ENCODE data around the gene LCORL.
"Not testable (repeated sequence)": the region's sequence is repeated elsewhere in the genome, so short reads cannot be mapped to it uniquely, and the experiment has no call there.

LCORL gene

GRCh38 chr4:18007625-18008024, 13.9 kb downstream of the LCORL start:
- Histone ChIP-seq H3K27me3 (ENCODE audit: insufficient read depth, low read length) (no peaks in the 10 kb centered on the region), H3K36me3 (ENCODE audit: insufficient read depth, low read length) (peaks cover 3% of the 10 kb centered on the region), H3K9me3 (ENCODE audit: low read length) (peaks cover 7% of the 10 kb centered on the region), H2AFZ (ENCODE audit: low read depth, low read length) (no peak overlapping the region), H3K4me3 (ENCODE audit: low read length) (no peak overlapping the region), H3K4me1 (ENCODE audit: insufficient read depth, low read length) (no peaks in the 10 kb centered on the region)

GRCh38 chr4:18006432-18006831, 15.1 kb downstream of the LCORL start:
- H3K4me1 ChIP-seq (ENCODE audit: insufficient read depth, low read length); H3K9me3 ChIP-seq (ENCODE audit: low read length); H3K4me3 ChIP-seq (ENCODE audit: low read length); H3K36me3 ChIP-seq (ENCODE audit: insufficient read depth, low read length); H3K27me3 ChIP-seq (ENCODE audit: insufficient read depth, low read length); H2AFZ ChIP-seq (ENCODE audit: low read depth, low read length): not testable (repeated sequence)

GRCh38 chr4:17997129-17997528, 24.4 kb downstream of the LCORL start:
- Histone ChIP-seq H3K9me3 (ENCODE audit: low read length) (peaks cover 2% of the 10 kb centered on the region), H3K4me1 (ENCODE audit: insufficient read depth, low read length) (peaks cover 10% of the 10 kb centered on the region), H3K36me3 (ENCODE audit: insufficient read depth, low read length) (no peaks in the 10 kb centered on the region), H2AFZ (ENCODE audit: low read depth, low read length) (no peak overlapping the region), H3K27me3 (ENCODE audit: insufficient read depth, low read length) (no peaks in the 10 kb centered on the region), H3K4me3 (ENCODE audit: low read length) (no peak overlapping the region)

GRCh38 chr4:17995165-17995564, 26.4 kb downstream of the LCORL start:
- H3K4me1 ChIP-seq (ENCODE audit: insufficient read depth, low read length), result peaks cover 10% of the 10 kb centered on the region
- H3K27me3 ChIP-seq (ENCODE audit: insufficient read depth, low read length), result no peaks in the 10 kb centered on the region
- H3K9me3 ChIP-seq (ENCODE audit: low read length), result peaks cover 2% of the 10 kb centered on the region
- H3K36me3 ChIP-seq (ENCODE audit: insufficient read depth, low read length), result no peaks in the 10 kb centered on the region
- no peak overlapping the region for H3K4me3 ChIP-seq (ENCODE audit: low read length)
- H2AFZ ChIP-seq (ENCODE audit: low read depth, low read length), result no peak overlapping the region

DNA sequence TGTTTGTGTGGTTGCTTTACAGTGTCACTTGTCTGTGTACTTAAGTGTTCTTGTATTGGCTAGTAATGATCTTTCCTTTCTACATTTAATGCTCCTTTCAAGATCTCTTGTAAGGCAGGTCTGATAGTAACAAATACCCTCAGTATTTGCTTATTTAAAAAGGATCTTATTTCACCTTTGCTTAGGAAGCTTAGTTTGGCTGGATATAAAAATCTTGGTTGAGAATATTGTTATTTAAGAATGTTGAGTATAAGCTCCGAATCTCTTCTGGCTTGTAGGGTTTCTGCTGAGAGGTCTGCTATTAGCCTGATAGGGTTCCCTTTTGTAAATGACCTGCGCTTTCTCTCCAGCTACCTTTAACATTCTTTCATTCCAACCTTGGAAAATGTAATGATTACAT, 35.7 kb downstream of the LCORL start:
- H2AFZ ChIP-seq (ENCODE audit: low read depth, low read length), result no peak overlapping the region
- H3K9me3 ChIP-seq (ENCODE audit: low read length), result peaks cover 20% of the 10 kb centered on the region
- no peaks in the 10 kb centered on the region for H3K4me1 ChIP-seq (ENCODE audit: insufficient read depth, low read length)
- H3K27me3 ChIP-seq (ENCODE audit: insufficient read depth, low read length), result no peaks in the 10 kb centered on the region
- H3K36me3 ChIP-seq (ENCODE audit: insufficient read depth, low read length), result no peaks in the 10 kb centered on the region
- no peak overlapping the region for H3K4me3 ChIP-seq (ENCODE audit: low read length)

GRCh38 chr4:17981063-17981462, 40.5 kb downstream of the LCORL start:
- no peaks in the 10 kb centered on the region for H3K4me1 ChIP-seq (ENCODE audit: insufficient read depth, low read length)
- H3K4me3 ChIP-seq (ENCODE audit: low read length), result no peak overlapping the region
- no peaks in the 10 kb centered on the region for H3K27me3 ChIP-seq (ENCODE audit: insufficient read depth, low read length)
- peaks cover 16% of the 10 kb centered on the region for H3K9me3 ChIP-seq (ENCODE audit: low read length)
- H2AFZ ChIP-seq (ENCODE audit: low read depth, low read length), result no peak overlapping the region
- H3K36me3 ChIP-seq (ENCODE audit: insufficient read depth, low read length), result no peaks in the 10 kb centered on the region

DNA sequence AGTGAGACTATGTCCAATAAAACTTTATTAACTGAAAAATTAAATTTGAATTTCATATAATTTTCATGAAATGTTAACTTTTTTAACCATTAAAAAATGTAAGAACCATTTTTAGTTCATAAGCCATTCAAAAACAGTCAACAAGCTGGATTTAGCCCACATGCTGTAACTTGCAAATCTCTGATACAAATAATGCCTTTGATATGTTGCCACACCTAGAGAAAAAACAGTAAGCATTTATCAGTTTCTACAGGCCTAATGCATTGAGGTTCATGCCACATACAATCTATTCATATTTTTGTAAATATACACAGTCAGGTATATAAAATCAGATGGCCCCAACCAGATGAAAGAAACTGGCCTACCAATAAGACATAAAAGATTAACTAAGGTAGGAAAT, 52.8 kb downstream of the LCORL start:
- Histone ChIP-seq H3K27me3 (ENCODE audit: insufficient read depth, low read length) (no peaks in the 10 kb centered on the region), H3K4me3 (ENCODE audit: low read length) (no peak overlapping the region)

DNA sequence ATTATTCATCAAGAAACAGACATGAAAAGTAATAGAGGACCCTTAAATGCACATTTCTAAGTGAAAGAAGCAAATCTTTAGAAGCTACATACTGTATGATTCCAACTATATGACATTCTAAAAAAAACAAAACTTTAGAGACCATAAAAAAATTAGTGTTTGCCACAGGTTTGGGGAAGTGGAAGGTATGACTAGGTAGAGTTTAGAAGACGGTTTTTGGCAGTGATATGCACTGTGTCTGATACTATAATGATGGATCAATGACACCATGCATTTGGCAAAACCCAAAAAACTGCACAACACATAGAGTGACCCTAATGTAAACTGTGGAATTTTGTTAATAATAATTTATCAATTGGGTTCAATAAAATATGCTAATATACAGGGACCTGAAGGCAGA, 54.5 kb downstream of the LCORL start:
- Histone ChIP-seq H2AFZ (ENCODE audit: low read depth, low read length) (no peak overlapping the region), H3K9me3 (ENCODE audit: low read length) (no peaks in the 10 kb centered on the region), H3K36me3 (ENCODE audit: insufficient read depth, low read length) (peaks cover 2% of the 10 kb centered on the region), H3K27me3 (ENCODE audit: insufficient read depth, low read length) (no peaks in the 10 kb centered on the region), H3K4me3 (ENCODE audit: low read length) (no peak overlapping the region), H3K4me1 (ENCODE audit: insufficient read depth, low read length) (no peaks in the 10 kb centered on the region)

More for the DNA sequence above, 52.8 kb downstream of the LCORL start:
- no peak overlapping the region for H2AFZ ChIP-seq (ENCODE audit: low read depth, low read length)
- H3K9me3 ChIP-seq (ENCODE audit: low read length), result no peaks in the 10 kb centered on the region
- no peaks in the 10 kb centered on the region for H3K36me3 ChIP-seq (ENCODE audit: insufficient read depth, low read length)
- H3K4me1 ChIP-seq (ENCODE audit: insufficient read depth, low read length), result no peaks in the 10 kb centered on the region

DNA sequence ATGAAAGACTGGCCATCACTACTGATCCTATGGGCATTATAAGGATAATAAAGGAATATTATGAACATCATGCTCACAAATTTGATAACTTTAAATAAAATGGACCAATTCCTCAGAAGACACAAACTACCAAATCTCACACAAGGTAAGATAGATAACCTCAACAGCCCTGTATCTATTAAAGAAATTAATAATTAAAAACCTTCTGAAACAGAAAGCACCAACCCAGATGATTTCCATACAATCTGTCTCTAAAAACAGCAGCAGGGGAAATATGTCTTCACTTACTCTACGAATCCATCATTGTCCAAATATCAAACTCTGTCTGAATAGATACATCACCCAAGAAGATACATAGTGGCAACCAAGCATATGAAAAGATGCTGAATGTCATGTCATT, 55.2 kb downstream of the LCORL start:
- H3K4me3 ChIP-seq (ENCODE audit: low read length), result no peak overlapping the region
- peaks cover 8% of the 10 kb centered on the region for H3K36me3 ChIP-seq (ENCODE audit: insufficient read depth, low read length)
- H2AFZ ChIP-seq (ENCODE audit: low read depth, low read length), result no peak overlapping the region
- H3K27me3 ChIP-seq (ENCODE audit: insufficient read depth, low read length), result no peaks in the 10 kb centered on the region
- no peaks in the 10 kb centered on the region for H3K4me1 ChIP-seq (ENCODE audit: insufficient read depth, low read length)
- H3K9me3 ChIP-seq (ENCODE audit: low read length), result no peaks in the 10 kb centered on the region

GRCh38 chr4:17964576-17964975, 57.0 kb downstream of the LCORL start:
- H3K36me3 ChIP-seq (ENCODE audit: insufficient read depth, low read length), result peaks cover 20% of the 10 kb centered on the region
- no peaks in the 10 kb centered on the region for H3K27me3 ChIP-seq (ENCODE audit: insufficient read depth, low read length)
- H3K9me3 ChIP-seq (ENCODE audit: low read length), result no peaks in the 10 kb centered on the region
- no peaks in the 10 kb centered on the region for H3K4me1 ChIP-seq (ENCODE audit: insufficient read depth, low read length)
- no peak overlapping the region for H3K4me3 ChIP-seq (ENCODE audit: low read length)
- no peak overlapping the region for H2AFZ ChIP-seq (ENCODE audit: low read depth, low read length)

DNA sequence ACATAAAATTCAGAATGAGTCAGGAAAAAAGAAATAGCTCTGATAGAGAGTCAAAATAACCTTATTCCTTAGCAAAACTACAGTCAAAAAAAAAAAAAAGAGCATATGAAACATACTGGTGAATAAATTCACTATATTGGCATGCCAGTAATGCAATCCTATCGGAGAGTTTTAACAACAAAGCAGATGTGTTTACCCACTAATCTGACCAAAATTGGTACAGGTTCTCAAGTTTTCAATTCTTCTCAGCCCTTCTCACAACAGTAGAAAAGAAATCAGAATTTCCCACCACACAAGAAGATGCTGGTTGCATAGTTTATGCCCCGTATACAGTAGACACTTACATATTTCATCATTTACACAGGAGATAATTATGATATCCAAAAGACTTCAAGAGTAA, 59.4 kb downstream of the LCORL start:
- peaks cover 39% of the 10 kb centered on the region for H3K36me3 ChIP-seq (ENCODE audit: insufficient read depth, low read length)
- no peak overlapping the region for H3K4me3 ChIP-seq (ENCODE audit: low read length)
- H2AFZ ChIP-seq (ENCODE audit: low read depth, low read length), result no peak overlapping the region
- no peaks in the 10 kb centered on the region for H3K27me3 ChIP-seq (ENCODE audit: insufficient read depth, low read length)
- no peaks in the 10 kb centered on the region for H3K4me1 ChIP-seq (ENCODE audit: insufficient read depth, low read length)
- H3K9me3 ChIP-seq (ENCODE audit: low read length), result no peaks in the 10 kb centered on the region

DNA sequence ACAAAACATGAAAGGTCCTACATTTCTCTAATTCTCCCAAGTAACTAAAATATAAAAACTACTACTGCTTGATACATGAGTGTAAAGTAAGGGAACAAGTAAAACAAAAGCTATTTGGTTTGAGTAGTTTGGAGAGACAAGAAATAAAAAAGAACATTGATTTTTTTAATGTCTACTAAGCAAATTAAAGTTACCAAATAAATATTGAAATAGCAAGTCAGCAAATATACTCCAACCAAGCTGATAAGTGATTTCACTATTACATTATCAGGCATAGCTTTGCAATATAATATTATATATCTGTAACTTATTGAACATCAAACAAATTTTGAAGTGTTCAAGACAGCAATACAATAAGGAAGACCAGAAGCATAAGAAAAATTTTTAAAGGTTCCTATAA, 60.3 kb downstream of the LCORL start:
- Histone ChIP-seq H3K4me3 (ENCODE audit: low read length) (no peak overlapping the region), H3K27me3 (ENCODE audit: insufficient read depth, low read length) (no peaks in the 10 kb centered on the region), H3K9me3 (ENCODE audit: low read length) (no peaks in the 10 kb centered on the region), H3K4me1 (ENCODE audit: insufficient read depth, low read length) (no peaks in the 10 kb centered on the region), H2AFZ (ENCODE audit: low read depth, low read length) (no peak overlapping the region), H3K36me3 (ENCODE audit: insufficient read depth, low read length) (peaks cover 44% of the 10 kb centered on the region)

DNA sequence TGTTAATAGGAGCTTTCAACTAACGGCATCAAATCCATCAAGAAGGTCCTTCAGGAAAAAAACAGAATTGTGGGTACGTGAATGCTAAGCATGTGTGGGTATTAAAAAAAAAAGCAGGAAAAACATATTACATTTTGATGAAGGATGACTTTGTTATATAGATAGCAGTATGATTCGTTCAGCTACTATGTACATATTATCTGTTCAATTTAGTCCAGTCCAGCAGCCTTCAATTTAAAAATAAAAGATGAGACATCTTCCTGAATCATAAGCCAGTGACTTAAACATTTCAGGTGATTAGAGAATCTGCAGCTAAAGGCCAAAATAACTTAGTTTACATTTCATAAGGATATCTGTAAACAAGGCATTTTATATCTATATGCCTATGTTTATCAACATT, 63.4 kb downstream of the LCORL start:
- Histone ChIP-seq H3K36me3 (ENCODE audit: insufficient read depth, low read length) (peaks cover 62% of the 10 kb centered on the region), H3K9me3 (ENCODE audit: low read length) (no peaks in the 10 kb centered on the region), H2AFZ (ENCODE audit: low read depth, low read length) (no peak overlapping the region), H3K4me1 (ENCODE audit: insufficient read depth, low read length) (no peaks in the 10 kb centered on the region), H3K4me3 (ENCODE audit: low read length) (no peak overlapping the region), H3K27me3 (ENCODE audit: insufficient read depth, low read length) (no peaks in the 10 kb centered on the region)

- Histone ChIP-seq H3K4me1 (ENCODE audit: insufficient read depth, low read length) (no peaks in the 10 kb centered on the region), H2AFZ (ENCODE audit: low read depth, low read length) (no peak overlapping the region), H3K36me3 (ENCODE audit: insufficient read depth, low read length) (peaks cover 63% of the 10 kb centered on the region), H3K4me3 (ENCODE audit: low read length) (no peak overlapping the region), H3K9me3 (ENCODE audit: low read length) (peaks cover under 1% of the 10 kb centered on the region), H3K27me3 (ENCODE audit: insufficient read depth, low read length) (no peaks in the 10 kb centered on the region)
Measured at GRCh38 chr4:17957688-17958087, 63.9 kb downstream of the LCORL start.

Measured in neuron (in vitro differentiated cells).